Stimulated activated CD8-positive, alpha-beta memory T cell treated with anti-CD3 and anti-CD28 coated beads, Interleukin-2, amount 100 ng/mL, for 1 hour (primary cell): ENCODE results near the gene KIFC3.
"Not testable (repeated sequence)": the region's sequence is repeated elsewhere in the genome, so short reads cannot be mapped to it uniquely, and the experiment has no call there.

ENCODE experiments used
- DNase-seq, 2 donors: peaks; one replicate each; pipeline ENCODE4 v3.0.0-alpha.2; 2020; ENCODE audit warnings: low read depth in 2 of 2

Gene KIFC3

GRCh38 chr16:57753448-57754353 lies 48.6 kb downstream of the KIFC3 start:
- DNase-seq: no peak

GRCh38 chr16:57752581-57753447 lies 49.5 kb downstream of the KIFC3 start:
- DNase-seq: no peak

- DNase-seq: no peak
Observed at GRCh38 chr16:57752203-57752580, 50.1 kb downstream of the KIFC3 start.

GRCh38 chr16:57751539-57752202 lies 50.6 kb downstream of the KIFC3 start:
- DNase-seq: no peak

GRCh38 chr16:57750796-57751538 lies 51.3 kb downstream of the KIFC3 start:
- DNase-seq: no peak

GRCh38 chr16:57749856-57750452 lies 52.3 kb downstream of the KIFC3 start:
- no peak for DNase-seq

GRCh38 chr16:57749101-57749692 lies 53.1 kb downstream of the KIFC3 start:
- DNase-seq: no peak

GRCh38 chr16:57748596-57748995 lies 53.7 kb downstream of the KIFC3 start:
- no peak for DNase-seq

- no peak for DNase-seq
Observed at GRCh38 chr16:57747996-57748395, 54.3 kb downstream of the KIFC3 start.

GRCh38 chr16:57747496-57747895 lies 54.8 kb downstream of the KIFC3 start:
- no peak for DNase-seq

GRCh38 chr16:57747091-57747490 lies 55.2 kb downstream of the KIFC3 start:
- no peak for DNase-seq

GRCh38 chr16:57746316-57746715 lies 56.0 kb downstream of the KIFC3 start:
- not testable (repeated sequence) for DNase-seq

- DNase-seq: no peak
Observed at GRCh38 chr16:57745768-57746167, 56.5 kb downstream of the KIFC3 start.

- no peak for DNase-seq
Observed at GRCh38 chr16:57744642-57744903, 57.7 kb downstream of the KIFC3 start.

- no peak for DNase-seq
Observed at GRCh38 chr16:57743886-57744641, 58.2 kb downstream of the KIFC3 start.

GRCh38 chr16:57743458-57743857 lies 58.8 kb downstream of the KIFC3 start:
- DNase-seq: no peak

- DNase-seq: no peak
Observed at GRCh38 chr16:57742543-57742942, 59.7 kb downstream of the KIFC3 start.

- DNase-seq: no peak
Observed at GRCh38 chr16:57741660-57742191, 60.6 kb downstream of the KIFC3 start.

GRCh38 chr16:57740423-57741071 lies 61.7 kb downstream of the KIFC3 start:
- no peak for DNase-seq
